Activated naive CD4-positive, alpha-beta T cell treated with anti-CD3 and anti-CD28 coated beads for 36 hours (primary cell): Measurements from ENCODE around the gene ZBTB7C. TPM values are rescaled to one million over a fixed set of nuclear protein-coding genes. Genes with fewer than 3 reads are reported as not detected.

Experiments
- CTCF ChIA-PET: fragments of 350-600 bp; sonication (Branson Sonifier 250); formaldehyde crosslinking; loops from one replicate; lab custom pipeline; 2021; ENCODE audit warnings: antibody characterized with exemption; lab: Charles Lee
- DNase-seq: peaks from one replicate; pipeline ENCODE4 v3.0.0-alpha.2; 2020
- H3K27ac Mint-ChIP-seq: one replicate; pipeline ENCODE4 v1.8.0; 2021; ENCODE audit warnings: mild to moderate bottlenecking, mixed read lengths
- H3K27me3 Mint-ChIP-seq: one replicate; pipeline ENCODE4 v1.8.0; 2021; ENCODE audit warnings: low read depth, mixed read lengths
- H3K36me3 Mint-ChIP-seq: one replicate; pipeline ENCODE4 v1.8.0; 2021; ENCODE audit warnings: low read depth, mixed read lengths
- H3K4me1 Mint-ChIP-seq: one replicate; pipeline ENCODE4 v1.8.0; 2021; ENCODE audit warnings: low read depth, mixed read lengths
- H3K4me3 Mint-ChIP-seq: one replicate; pipeline ENCODE4 v1.8.0; 2021; ENCODE audit warnings: mild to moderate bottlenecking, moderate library complexity, mixed read lengths
- H3K9me3 Mint-ChIP-seq: one replicate; pipeline ENCODE4 v1.8.0; 2021; ENCODE audit warnings: mixed read lengths
- intact Hi-C: fragments of 100-400 bp; cut with micrococcal nuclease; formaldehyde crosslinking; loops from one replicate; pipeline ENCODE4 v1.15.1; 2023
- total RNA-seq, 2 experiments: library from RNA; stranded (reverse); gene quantifications; one replicate each; pipeline ENCODE4 v1.2.3, GENCODE V29; 2021

ZBTB7C gene
- total RNA-seq, 2 experiments from 2014 or later, result not detected

DNA sequence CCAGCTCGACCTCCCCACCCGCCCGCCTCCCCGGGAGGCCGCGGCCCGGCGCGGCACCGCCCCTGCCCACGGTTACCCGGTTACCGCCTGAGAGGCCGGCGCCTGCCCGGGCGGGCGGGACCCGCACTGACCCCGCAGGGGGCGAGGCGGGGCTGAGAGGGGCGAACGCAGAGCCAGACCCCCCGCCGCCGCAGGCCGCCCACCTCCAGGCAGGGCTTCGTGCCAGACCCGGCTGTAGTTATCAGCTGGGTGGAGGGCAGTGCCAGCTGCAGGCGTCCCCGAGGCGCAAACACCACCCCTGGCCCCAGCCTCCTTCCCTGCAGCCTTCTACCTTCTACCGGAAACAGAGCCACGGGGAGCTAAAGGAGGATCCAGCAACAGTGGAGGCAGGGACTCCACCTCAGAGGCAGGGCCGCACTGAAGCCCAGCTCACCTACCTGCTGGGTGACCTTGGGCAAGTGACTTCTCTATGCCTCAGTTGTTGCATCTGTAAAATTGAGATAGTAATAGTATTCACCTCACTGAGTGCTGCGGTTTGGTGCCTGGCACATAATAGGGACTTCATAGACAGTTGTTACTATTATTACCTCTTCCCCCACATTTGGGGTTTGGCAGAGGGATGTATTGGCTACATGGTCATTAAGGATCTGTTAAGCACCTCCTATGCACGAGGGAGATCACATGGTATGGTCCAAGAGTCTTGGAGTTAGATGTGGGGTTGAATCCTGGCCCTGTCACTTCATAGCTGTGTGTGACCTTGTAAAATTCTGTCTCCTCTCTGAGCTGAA lies 247.1 kb downstream of the ZBTB7C start:
- Mint-ChIP-seq H3K4me1 (peaks cover 2% of the 10 kb centered on the region), H3K9me3 (no peaks in the 10 kb centered on the region), H3K27me3 (peaks cover 21% of the 10 kb centered on the region), H3K27ac (no peak overlapping the region), H3K4me3 (peak overlapping the region; percentile 59), H3K36me3 (no peaks in the 10 kb centered on the region)
- intact Hi-C loops, result loop anchor here (10.0 kb wide), 1 partner anchor 253 kb away; no protein-coding TSS in a partner anchor
- CTCF ChIA-PET, result no interaction called here
- peak; percentile 8 for DNase-seq

DNA sequence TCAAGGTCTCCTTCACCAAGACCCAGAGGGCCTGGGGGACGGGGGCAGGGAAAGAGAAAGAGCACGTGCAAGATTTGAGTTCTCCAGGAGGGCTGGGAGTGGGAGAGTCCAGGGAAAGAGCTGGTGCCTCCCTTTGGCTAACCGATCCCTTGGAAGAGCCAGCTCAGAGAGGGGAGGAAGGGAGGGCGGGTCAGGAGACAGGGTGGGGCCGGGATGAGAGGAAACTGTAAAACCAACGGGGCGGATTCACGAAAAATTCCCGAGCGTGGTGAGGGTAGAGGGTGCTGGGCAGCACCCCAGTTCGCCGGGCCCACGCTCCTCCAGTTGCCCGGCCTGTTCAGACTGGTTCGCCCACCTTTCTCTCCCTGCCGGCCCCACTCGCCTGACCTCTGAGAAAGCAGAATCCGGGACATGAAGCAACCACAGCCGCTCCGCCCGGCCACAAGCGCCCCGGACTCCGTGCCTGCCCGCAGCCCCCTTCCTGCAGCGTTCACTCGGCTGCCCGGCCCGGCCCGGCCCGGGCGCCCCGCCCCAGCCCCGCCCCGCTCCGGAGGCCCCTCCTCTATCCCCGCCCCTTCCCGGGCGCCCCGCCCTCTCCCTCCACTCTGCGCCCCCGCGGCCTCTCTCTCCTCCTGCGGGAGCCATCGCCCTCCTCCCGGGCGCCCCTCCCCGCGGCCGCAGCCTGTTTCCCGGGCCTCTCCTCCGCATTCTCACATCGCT lies 247.8 kb downstream of the ZBTB7C start:
- intact Hi-C loops, result loop anchor here (10.0 kb wide), 1 partner anchor 253 kb away; no protein-coding TSS in a partner anchor
- Mint-ChIP-seq H3K4me3 (peak overlapping the region; percentile 59), H3K9me3 (no peaks in the 10 kb centered on the region), H3K36me3 (no peaks in the 10 kb centered on the region), H3K4me1 (no peaks in the 10 kb centered on the region), H3K27me3 (peaks cover 21% of the 10 kb centered on the region), H3K27ac (no peak overlapping the region)
- CTCF ChIA-PET, result interaction anchor here (1.1 kb wide), 1 partner anchor 10 kb away, joined by 3 read pairs; no protein-coding TSS in a partner anchor
- peak; percentile 62 for DNase-seq

DNA sequence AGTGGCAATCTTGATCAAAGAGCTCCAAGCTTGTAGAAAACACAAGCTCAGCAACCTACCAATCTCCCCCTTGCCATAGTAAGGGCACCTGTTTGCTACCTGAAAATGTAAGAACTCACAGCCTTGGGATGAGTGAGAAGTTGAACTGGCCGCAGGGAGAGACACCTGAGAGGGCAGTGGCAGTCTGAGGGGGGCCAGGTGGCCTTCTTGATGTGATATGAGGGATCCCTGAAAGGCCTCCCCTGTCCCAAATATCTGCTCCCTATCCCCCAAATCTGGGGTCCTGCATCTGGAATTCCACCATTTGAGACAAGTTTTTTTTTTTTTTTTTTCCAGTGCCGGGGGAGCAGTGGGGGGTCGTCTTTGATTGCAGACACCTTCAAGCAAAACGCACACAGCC lies 248.6 kb downstream of the ZBTB7C start:
- Mint-ChIP-seq H3K4me1 (no peaks in the 10 kb centered on the region), H3K4me3 (peak overlapping the region; percentile 17), H3K9me3 (no peaks in the 10 kb centered on the region), H3K36me3 (no peaks in the 10 kb centered on the region), H3K27ac (no peak overlapping the region), H3K27me3 (peaks cover 25% of the 10 kb centered on the region)
- intact Hi-C loops, result loop anchor here (10.0 kb wide), 1 partner anchor 254 kb away; no protein-coding TSS in a partner anchor
- CTCF ChIA-PET, result interaction anchor here (1.1 kb wide), 1 partner anchor 10 kb away, joined by 3 read pairs; no protein-coding TSS in a partner anchor
- no peak for DNase-seq

DNA sequence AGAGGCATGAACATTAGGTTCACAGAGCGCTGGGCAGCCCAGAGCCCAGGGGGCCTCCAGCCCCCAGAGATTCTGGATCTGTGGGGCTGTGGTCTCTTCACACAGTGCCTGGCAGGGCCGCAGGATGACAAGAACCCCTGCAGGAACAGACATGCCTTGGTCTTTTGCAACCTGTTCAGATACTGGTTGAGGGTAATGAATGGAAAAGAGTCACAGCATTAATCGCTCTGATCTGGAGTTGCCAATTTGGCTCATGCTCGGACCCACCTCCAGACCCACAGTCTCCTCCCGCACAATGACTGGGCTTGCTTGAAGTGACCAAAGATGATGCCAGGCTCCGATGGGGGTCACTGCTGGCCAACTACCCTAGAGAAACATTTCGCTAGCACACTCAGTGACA lies 249.4 kb downstream of the ZBTB7C start:
- Mint-ChIP-seq H3K4me3 (no peak overlapping the region), H3K4me1 (no peaks in the 10 kb centered on the region), H3K27me3 (peaks cover 22% of the 10 kb centered on the region), H3K9me3 (no peaks in the 10 kb centered on the region), H3K27ac (no peak overlapping the region), H3K36me3 (no peaks in the 10 kb centered on the region)
- intact Hi-C loops, result loop anchor here (10.0 kb wide), 1 partner anchor 255 kb away; no protein-coding TSS in a partner anchor
- CTCF ChIA-PET, result no interaction called here
- no peak for DNase-seq

DNA sequence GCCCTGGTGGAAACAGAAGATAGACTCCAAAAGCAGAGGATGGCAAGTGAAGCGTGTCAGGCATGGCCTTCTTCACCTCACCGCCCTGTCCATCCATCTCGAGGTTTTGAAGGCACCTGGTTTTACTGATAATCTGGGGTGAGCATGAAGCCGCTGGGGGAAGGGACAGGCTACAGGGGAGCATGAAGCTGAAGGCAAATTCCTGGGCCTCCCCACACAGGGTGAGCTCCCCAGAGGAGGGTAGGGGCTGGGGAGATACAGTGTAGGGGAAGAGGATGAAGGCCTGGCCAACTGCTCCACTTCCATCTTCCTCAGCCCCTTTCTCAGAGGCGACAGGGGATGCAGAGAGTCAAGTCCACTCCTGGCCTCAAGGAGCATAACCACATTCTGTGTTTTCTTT lies 250.5 kb downstream of the ZBTB7C start:
- Mint-ChIP-seq H3K36me3 (no peaks in the 10 kb centered on the region), H3K4me1 (no peaks in the 10 kb centered on the region), H3K9me3 (no peaks in the 10 kb centered on the region), H3K27me3 (peaks cover 22% of the 10 kb centered on the region), H3K4me3 (no peak overlapping the region), H3K27ac (no peak overlapping the region)
- CTCF ChIA-PET, result no interaction called here
- no peak for DNase-seq
- intact Hi-C loops, result no loop called here

DNA sequence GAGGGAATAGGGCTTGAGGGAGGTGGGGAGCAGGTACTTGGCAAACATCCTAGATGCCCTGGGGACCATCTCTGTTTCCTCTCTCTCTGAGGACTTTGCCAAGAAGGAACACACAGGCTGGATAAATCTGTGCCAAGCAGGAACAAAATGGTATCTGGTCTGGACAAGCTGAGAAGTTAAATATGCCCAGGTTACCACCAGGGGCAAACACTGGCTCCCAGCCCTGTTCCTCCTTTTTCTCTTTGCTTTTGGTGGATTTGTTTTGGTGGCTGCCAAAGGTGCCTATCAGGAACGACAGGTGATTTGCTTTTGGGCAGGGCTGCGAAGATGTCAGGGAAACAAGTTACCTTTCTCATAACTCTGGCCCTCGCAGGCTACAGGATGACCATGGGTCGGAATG lies 251.2 kb downstream of the ZBTB7C start:
- no peak overlapping the region for H3K4me3 Mint-ChIP-seq
- intact Hi-C loops, result no loop called here
- no peaks in the 10 kb centered on the region for H3K9me3 Mint-ChIP-seq
- DNase-seq, result no peak
- H3K36me3 Mint-ChIP-seq, result no peaks in the 10 kb centered on the region
- H3K27me3 Mint-ChIP-seq, result peaks cover 19% of the 10 kb centered on the region
- CTCF ChIA-PET, result no interaction called here
- H3K4me1 Mint-ChIP-seq, result no peaks in the 10 kb centered on the region
- no peak overlapping the region for H3K27ac Mint-ChIP-seq

DNA sequence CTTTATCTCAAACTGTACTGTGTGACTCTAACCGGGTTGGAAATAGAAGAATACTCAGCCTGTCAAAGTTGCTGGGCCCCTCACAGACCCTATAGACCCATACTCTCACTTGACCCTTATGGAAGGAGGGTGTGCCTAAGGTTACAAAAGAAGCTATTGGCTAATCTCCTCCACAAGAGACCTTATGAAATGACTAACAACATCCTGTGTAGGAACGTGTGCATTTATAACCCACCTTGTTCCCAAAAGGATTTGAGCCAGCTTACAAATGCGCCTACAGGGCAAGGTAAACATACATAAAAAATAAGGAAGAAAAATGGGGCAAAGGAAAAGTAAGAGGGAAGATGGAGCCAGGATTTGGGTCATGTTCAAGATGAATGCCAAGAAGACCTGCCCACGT lies 253.3 kb downstream of the ZBTB7C start:
- CTCF ChIA-PET, result no interaction called here
- H3K9me3 Mint-ChIP-seq, result no peaks in the 10 kb centered on the region

DNA sequence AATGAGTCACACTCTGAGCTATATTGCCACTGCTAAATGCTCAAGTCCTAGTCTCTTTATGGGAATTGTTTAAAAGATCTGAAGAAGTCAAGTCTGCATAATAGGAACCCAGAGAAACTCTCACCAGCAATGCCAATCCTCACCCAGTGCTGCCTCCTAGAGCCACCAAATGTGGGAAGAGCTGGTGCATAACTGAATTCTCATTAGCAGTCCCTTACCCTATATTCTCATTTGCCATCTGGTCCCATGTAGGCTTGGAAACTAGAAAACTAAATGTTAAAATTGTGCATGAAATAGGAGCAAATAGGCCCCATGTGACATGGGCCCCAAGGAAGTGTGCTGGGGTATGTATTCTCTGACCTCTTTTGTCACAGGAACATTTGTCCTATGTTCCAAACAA lies 254.4 kb downstream of the ZBTB7C start:
- no peaks in the 10 kb centered on the region for H3K36me3 Mint-ChIP-seq
- intact Hi-C loops, result no loop called here
- no peak overlapping the region for H3K4me3 Mint-ChIP-seq

More for the DNA sequence above, 253.3 kb downstream of the ZBTB7C start:
- Mint-ChIP-seq H3K27me3 (peaks cover 16% of the 10 kb centered on the region), H3K4me1 (no peaks in the 10 kb centered on the region), H3K4me3 (no peak overlapping the region), H3K27ac (no peak overlapping the region), H3K36me3 (no peaks in the 10 kb centered on the region)
- DNase-seq, result no peak
- intact Hi-C loops, result no loop called here

DNA sequence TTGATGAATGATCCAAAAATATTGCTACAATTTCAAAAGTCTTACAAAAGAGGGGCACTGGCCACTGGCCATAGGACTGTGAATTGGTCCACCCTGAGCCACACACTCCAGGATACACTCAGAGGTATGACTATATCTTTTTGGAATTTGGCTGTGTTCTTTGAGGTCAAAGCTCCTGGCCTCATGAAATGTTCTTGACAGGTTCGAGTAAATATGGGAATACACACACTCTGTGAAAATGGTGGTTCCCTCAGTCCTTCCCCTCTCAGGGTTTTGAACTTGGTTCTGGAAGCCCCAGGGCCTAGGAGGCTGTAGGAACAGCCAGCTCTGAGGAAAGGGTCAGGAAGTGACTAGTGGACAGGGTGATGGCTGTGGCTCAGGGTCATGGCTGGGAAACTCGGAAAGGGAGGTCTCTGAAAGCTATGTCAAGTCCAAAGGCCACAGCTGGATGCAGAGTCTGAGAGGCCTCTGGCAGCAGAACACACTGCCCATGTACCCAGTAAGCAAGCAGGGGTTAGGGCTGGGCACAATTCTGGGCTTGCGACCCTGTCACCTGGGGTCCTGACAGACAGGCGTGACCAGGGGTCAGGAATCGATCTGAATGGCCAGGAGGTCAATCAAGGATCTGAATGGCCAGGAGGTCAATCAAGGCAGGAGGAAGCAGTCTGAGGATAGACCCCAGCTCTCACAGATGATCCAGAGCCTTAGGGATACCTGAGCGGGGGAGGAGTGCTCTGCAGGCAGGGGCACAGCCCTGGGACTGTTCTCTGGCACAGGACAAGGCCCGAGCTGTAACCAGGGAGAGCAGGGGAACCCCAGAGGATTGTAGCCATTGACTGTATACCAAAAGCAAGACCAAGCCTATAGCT lies 255.3 kb downstream of the ZBTB7C start:
- no peak for DNase-seq
- no peak overlapping the region for H3K4me3 Mint-ChIP-seq
- intact Hi-C loops, result no loop called here
- H3K9me3 Mint-ChIP-seq, result no peaks in the 10 kb centered on the region
- H3K27me3 Mint-ChIP-seq, result peaks cover 12% of the 10 kb centered on the region
- no peaks in the 10 kb centered on the region for H3K4me1 Mint-ChIP-seq
- H3K36me3 Mint-ChIP-seq, result no peaks in the 10 kb centered on the region
- CTCF ChIA-PET, result no interaction called here
- H3K27ac Mint-ChIP-seq, result no peak overlapping the region

More for the DNA sequence above, 254.4 kb downstream of the ZBTB7C start:
- Mint-ChIP-seq H3K27ac (no peak overlapping the region), H3K27me3 (peaks cover 10% of the 10 kb centered on the region), H3K9me3 (no peaks in the 10 kb centered on the region), H3K4me1 (no peaks in the 10 kb centered on the region)
- CTCF ChIA-PET, result no interaction called here
- no peak for DNase-seq

DNA sequence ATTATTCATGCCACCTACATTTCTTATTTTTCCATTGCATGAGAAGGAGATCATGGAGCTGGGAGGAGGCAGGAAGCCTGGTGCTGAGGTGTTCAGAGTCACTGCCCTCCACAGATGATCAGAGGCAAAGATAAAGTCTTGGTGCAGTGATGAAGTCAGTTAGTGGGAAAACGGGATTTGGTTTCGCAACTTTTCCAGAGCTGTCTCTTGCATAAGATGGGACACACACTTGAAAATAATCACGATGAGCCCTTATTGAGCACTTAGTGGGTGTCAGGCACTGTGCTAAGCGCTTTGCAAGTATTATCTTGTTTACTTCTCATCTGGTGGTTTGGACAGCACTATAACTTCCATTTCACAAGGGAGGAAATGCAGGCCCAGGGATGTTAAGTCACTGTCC lies 256.6 kb downstream of the ZBTB7C start:
- no peak for DNase-seq
- CTCF ChIA-PET, result no interaction called here
- Mint-ChIP-seq H3K4me1 (no peaks in the 10 kb centered on the region), H3K4me3 (no peak overlapping the region), H3K36me3 (no peaks in the 10 kb centered on the region), H3K27ac (no peak overlapping the region), H3K9me3 (no peaks in the 10 kb centered on the region), H3K27me3 (peaks cover 8% of the 10 kb centered on the region)
- intact Hi-C loops, result no loop called here

DNA sequence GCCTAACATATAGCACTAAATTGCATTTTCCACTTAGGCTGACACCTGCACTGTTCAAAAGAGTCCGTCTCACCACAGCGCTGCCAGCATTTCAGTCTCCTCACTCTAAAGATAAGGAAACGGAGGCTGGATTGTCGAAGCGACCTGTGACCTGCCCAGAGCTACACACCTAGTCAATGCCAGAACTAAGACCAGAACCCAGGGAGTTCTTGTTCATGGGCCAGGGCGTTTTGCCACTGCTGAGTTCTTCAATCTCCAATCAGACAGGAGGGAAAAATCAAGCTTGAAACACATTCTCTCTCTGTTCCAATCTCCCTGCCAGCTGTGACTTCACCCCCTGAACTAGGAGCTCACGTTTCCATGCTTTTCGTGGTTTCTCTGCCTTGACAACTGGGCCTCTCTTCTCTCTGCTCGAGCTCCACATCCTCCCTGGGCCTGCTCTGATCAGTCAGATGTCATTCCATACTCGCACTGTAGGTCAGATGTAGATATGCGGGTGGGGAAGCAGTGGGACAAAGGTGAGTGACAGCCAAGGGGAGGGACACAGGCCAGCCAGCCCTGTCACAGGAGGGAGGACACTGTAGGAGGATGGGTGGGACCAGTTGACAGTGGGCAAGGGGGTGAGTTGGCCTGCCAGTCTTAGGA lies 257.6 kb downstream of the ZBTB7C start:
- no peaks in the 10 kb centered on the region for H3K4me1 Mint-ChIP-seq
- peaks cover 8% of the 10 kb centered on the region for H3K27me3 Mint-ChIP-seq
- no peaks in the 10 kb centered on the region for H3K36me3 Mint-ChIP-seq
- CTCF ChIA-PET, result interaction anchor here (0.6 to 0.9 kb wide), 2 partner anchors 9 to 52 kb away, joined by 3 read pairs; no protein-coding TSS in a partner anchor
- no peaks in the 10 kb centered on the region for H3K9me3 Mint-ChIP-seq
- H3K27ac Mint-ChIP-seq, result no peak overlapping the region
- H3K4me3 Mint-ChIP-seq, result no peak overlapping the region
- DNase-seq, result no peak
- intact Hi-C loops, result no loop called here
